GM06990 (cell line): ENCODE results near the gene ENKUR.

ENCODE experiments used
- DNase-seq: peaks from one replicate; pipeline ENCODE4 v3.0.0-alpha.2; 2011; ENCODE audit not compliant: insufficient read length; ENCODE audit errors: extremely low read depth
- H3K27me3 ChIP-seq: replicated peaks from 2 replicates; pipeline ENCODE4 v1.6.0; 2011; ENCODE audit warnings: low read length; ENCODE audit not compliant: control insufficient read depth, insufficient read depth
- H3K36me3 ChIP-seq: 2 replicates; pipeline ENCODE4 v1.5.1; 2011; ENCODE audit warnings: low read length; ENCODE audit not compliant: control insufficient read depth, insufficient read depth
- H3K4me3 ChIP-seq: replicated peaks from 2 replicates; pipeline ENCODE4 v1.5.1; 2011; ENCODE audit warnings: low read depth, mild to moderate bottlenecking, control low read depth, low read length
- TF ChIP-seq, protein P1 (sequence below): IDR thresholded peaks from 2 replicates; pipeline ENCODE4 v1.5.1; 2011; ENCODE audit warnings: low read length, control low read depth, mild to moderate bottlenecking, inconsistent platforms; ENCODE audit not compliant: insufficient read depth, poor library complexity, severe bottlenecking

Gene ENKUR

DNA sequence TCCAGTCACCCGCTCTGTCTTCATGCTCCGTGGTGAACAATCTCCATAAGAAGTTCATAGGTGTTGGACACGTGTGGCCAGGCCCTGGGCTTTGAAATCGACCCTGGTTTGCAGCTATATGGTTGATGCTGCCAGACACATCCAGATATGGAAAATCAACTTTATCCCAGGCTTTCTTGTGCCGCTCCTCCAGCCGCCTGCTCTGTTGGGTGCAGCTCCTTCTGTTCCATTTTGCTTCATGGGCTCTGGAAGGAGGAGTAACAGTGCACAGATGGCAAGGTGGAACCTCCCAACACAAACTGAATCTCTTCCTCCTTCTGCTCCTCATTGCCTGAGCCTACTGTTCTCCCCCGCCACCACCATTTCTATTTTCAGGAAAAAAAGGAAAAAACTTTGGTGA lies 45.2 kb upstream of the ENKUR start:
- Histone ChIP-seq H3K36me3 (no peaks in the 10 kb centered on the region), H3K27me3 (no peaks in the 10 kb centered on the region), H3K4me3 (no peak overlapping the region)
- DNase-seq = no peak
- TF ChIP-seq, protein P1, sequence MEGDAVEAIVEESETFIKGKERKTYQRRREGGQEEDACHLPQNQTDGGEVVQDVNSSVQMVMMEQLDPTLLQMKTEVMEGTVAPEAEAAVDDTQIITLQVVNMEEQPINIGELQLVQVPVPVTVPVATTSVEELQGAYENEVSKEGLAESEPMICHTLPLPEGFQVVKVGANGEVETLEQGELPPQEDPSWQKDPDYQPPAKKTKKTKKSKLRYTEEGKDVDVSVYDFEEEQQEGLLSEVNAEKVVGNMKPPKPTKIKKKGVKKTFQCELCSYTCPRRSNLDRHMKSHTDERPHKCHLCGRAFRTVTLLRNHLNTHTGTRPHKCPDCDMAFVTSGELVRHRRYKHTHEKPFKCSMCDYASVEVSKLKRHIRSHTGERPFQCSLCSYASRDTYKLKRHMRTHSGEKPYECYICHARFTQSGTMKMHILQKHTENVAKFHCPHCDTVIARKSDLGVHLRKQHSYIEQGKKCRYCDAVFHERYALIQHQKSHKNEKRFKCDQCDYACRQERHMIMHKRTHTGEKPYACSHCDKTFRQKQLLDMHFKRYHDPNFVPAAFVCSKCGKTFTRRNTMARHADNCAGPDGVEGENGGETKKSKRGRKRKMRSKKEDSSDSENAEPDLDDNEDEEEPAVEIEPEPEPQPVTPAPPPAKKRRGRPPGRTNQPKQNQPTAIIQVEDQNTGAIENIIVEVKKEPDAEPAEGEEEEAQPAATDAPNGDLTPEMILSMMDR = no peak

DNA sequence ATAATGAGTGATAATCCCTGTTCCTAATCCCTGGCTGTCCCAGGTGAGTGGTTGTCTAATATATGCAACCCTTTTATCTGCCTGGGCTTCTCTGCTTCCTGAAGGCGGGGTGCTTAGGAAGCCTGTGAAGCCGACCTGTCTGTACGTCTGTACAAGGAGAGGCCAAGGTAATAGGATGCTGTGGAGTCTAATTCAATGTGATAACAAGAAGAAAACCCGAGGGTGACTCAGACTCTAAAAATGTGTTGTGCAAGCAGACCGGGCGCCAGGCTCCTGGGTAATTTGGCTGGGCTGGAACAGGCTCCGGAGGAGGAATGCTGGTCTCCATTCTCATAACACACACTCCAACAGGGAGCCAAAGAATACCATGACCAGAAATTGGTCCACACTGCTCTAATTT lies 44.0 kb upstream of the ENKUR start:
- TF ChIP-seq, protein P1 = no peak
- H3K36me3 ChIP-seq = no peaks in the 10 kb centered on the region
- no peak overlapping the region for H3K4me3 ChIP-seq
- no peaks in the 10 kb centered on the region for H3K27me3 ChIP-seq
- no peak for DNase-seq

DNA sequence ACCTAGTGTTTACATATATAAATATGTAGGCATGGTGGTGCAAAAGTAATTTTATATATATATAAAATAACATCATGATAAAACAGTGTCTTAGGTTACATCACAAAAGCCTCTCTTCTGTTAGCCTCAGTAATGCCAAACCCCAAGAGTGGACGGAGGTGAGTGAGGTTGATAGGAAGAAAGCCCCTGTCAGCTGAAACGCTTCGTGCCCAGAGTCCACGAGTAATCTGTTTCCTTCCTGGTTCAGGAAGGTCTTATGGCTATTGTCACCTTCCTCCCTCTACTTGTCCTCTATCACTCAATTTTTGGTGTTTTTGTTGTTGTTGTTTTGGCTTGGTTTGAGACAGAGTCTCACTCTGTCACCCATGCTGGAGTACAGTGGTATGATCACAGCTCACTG lies 41.9 kb upstream of the ENKUR start:
- TF ChIP-seq, protein P1 = no peak
- DNase-seq = no peak
- Histone ChIP-seq H3K4me3 (no peak overlapping the region), H3K36me3 (no peaks in the 10 kb centered on the region), H3K27me3 (no peaks in the 10 kb centered on the region)

DNA sequence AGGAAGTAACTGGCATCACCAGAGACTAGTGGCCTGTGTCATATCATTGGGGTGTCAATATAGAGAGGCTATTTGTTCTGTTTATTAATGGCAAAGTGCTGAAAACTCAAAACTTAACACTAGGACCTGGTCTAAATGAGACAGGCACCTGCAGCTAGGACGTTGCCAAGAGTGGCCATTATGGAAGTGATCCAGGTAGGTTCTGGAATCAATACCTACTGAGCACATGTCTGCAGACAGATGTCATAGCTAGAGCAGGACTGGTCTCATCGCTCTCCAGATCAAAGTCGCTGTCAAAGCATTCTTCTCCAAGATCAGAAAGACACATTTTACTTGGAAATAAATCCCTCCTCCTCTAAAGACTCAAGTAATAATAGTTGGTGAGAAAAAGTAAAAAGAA lies 40.8 kb upstream of the ENKUR start:
- no peak for DNase-seq
- no peaks in the 10 kb centered on the region for H3K36me3 ChIP-seq
- no peaks in the 10 kb centered on the region for H3K27me3 ChIP-seq
- TF ChIP-seq, protein P1 = no peak
- H3K4me3 ChIP-seq = no peak overlapping the region

DNA sequence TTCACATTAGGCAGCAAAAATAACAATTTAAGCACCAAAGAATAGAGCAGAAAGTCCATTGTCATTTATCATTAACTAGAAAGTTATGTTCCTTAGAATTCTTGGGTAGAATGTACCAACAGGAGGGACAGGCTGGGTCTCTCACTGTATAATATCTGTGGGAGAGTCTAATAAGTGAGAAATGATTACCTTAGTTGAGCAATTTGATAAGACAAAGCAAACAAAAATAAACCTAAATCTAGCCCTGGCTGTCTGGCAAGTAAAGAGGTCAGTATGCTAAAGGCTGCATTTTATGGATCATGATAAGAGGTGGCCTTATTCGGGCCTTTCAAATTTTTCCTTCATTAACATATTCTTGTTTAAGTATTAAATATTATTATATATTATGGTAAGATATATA lies 36.1 kb upstream of the ENKUR start:
- TF ChIP-seq, protein P1 = no peak
- no peaks in the 10 kb centered on the region for H3K36me3 ChIP-seq
- no peak overlapping the region for H3K4me3 ChIP-seq
- no peaks in the 10 kb centered on the region for H3K27me3 ChIP-seq
- DNase-seq = no peak

DNA sequence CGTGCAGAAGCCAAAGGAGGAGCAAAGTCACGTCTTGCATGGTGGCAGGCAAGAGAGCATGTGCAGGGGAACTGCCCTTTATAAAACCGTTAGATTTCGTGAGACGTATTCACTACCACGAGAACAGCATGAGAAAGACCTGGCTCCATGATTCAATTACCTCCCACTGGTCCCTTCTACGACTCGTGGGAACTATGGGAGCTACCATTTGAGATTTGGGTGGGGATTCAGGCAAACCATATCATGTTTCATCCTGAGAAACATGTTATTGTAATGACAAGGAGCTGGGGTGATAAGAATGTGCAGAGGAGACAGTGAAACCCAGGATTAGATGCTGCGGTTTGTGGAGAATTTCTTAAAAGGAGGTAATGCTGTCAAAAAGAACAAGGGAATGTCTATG lies 34.4 kb upstream of the ENKUR start:
- TF ChIP-seq, protein P1 = no peak
- no peak for DNase-seq
- no peaks in the 10 kb centered on the region for H3K36me3 ChIP-seq

More for the DNA sequence above, 34.4 kb upstream of the ENKUR start:
- no peaks in the 10 kb centered on the region for H3K27me3 ChIP-seq
- H3K4me3 ChIP-seq = no peak overlapping the region
